HepG2 (cell line): ENCODE measurements around the gene CACNA1D. TPM values are rescaled to one million over a fixed set of nuclear protein-coding genes. Genes with fewer than 3 reads are reported as not detected.

ENCODE experiments used
- ATM ChIP-seq: fragments of 450-650 bp; IDR thresholded peaks from 2 replicates; pipeline ENCODE4 v1.7.1; 2017; ENCODE audit warnings: mild to moderate bottlenecking, borderline replicate concordance
- DPF2 ChIP-seq: sonication (generic); formaldehyde crosslinking; IDR thresholded peaks from 2 replicates; pipeline ENCODE4 v1.4.0; 2020; ENCODE audit warnings: mild to moderate bottlenecking, low read depth, missing genetic modification reagents, borderline replicate concordance
- FOXA3 ChIP-seq: IDR thresholded peaks from 2 replicates; pipeline ENCODE4 v1.6.1; 2016; ENCODE audit warnings: missing genetic modification reagents, missing compliant biosample characterization
- HHEX ChIP-seq: IDR thresholded peaks from 2 replicates; pipeline ENCODE4 v1.6.1; 2016; ENCODE audit warnings: control low read depth
- JDP2 ChIP-seq: sonication (generic); formaldehyde crosslinking; IDR thresholded peaks from 2 replicates; pipeline ENCODE4 v1.8.1; 2022; ENCODE audit warnings: missing genetic modification reagents, borderline replicate concordance
- KLF16 ChIP-seq, 2 experiments: sonication (generic) in 1 of 2; formaldehyde crosslinking in 1 of 2; IDR thresholded peaks; 2 replicates each; pipeline versions ENCODE4 v1.6.1 to v1.8.0; 2016 to 2023; ENCODE audit warnings: missing genetic modification reagents in 2 of 2, missing compliant biosample characterization in 1 of 2
- MEF2D ChIP-seq: sonication (generic); formaldehyde crosslinking; IDR thresholded peaks from 2 replicates; pipeline ENCODE4 v1.5.1; 2020; ENCODE audit warnings: mild to moderate bottlenecking, missing genetic modification reagents
- NFKBIZ ChIP-seq: IDR thresholded peaks from 2 replicates; pipeline ENCODE4 v1.6.1; 2018; ENCODE audit warnings: missing genetic modification reagents, missing compliant biosample characterization
- NFYB ChIP-seq: sonication (generic); formaldehyde crosslinking; IDR thresholded peaks from 2 replicates; pipeline ENCODE4 v1.4.0; 2020; ENCODE audit warnings: missing genetic modification reagents
- POLR2AphosphoS2 ChIP-seq: IDR thresholded peaks from 2 replicates; pipeline ENCODE4 v1.6.1; 2011; ENCODE audit warnings: low read depth, low read length, improper control_type of control experiment
- polyA plus RNA-seq, 8 experiments: library from polyadenylated mRNA; depleted of rRNA in 3 of 8; stranded (reverse) in 7 of 8; unstranded in 1 of 8; fragments of >200 nt; fragmentation: Illumina TruSeq in 4 of 8; extraction: Trizol in 4 of 8; gene quantifications; 2 replicates each; pipeline versions ENCODE4 v1.2.1 to v1.2.3, GENCODE V29; 2011 to 2016; ENCODE audit warnings: low read depth in 4 of 8, missing spikeins in 1 of 8, mixed read lengths in 1 of 8; ENCODE audit not compliant: insufficient read depth in 1 of 8
- total RNA-seq, 5 experiments: library from RNA; depleted of rRNA; stranded (reverse); fragments of >200 nt; fragmentation: Illumina TruSeq; extraction: Trizol; gene quantifications; 2 replicates each; pipeline ENCODE4 v1.2.3, GENCODE V29; 2016; ENCODE audit warnings: low read depth in 1 of 5
- TF ChIP-seq, protein P1 (sequence below): sonication (generic); formaldehyde crosslinking; IDR thresholded peaks from one replicate; pipeline ENCODE4 v1.5.1; 2020; ENCODE audit warnings: mild to moderate bottlenecking, missing genetic modification reagents; ENCODE audit errors: not compliant biosample characterization
- TF ChIP-seq, protein P2 (sequence below): sonication (generic); formaldehyde crosslinking; IDR thresholded peaks from 2 replicates; pipeline ENCODE4 v1.4.0; 2020; ENCODE audit warnings: missing genetic modification reagents
- TF ChIP-seq, protein P3 (sequence below): sonication (generic); formaldehyde crosslinking; IDR thresholded peaks from 2 replicates; pipeline ENCODE4 v1.4.0; 2020; ENCODE audit warnings: missing genetic modification reagents, mild to moderate bottlenecking, borderline replicate concordance
- TF ChIP-seq, protein P4 (sequence below): sonication (generic); formaldehyde crosslinking; IDR thresholded peaks from 2 replicates; pipeline ENCODE4 v1.8.0; 2023; ENCODE audit warnings: mild to moderate bottlenecking, missing genetic modification reagents

The CACNA1D gene
- total and polyA plus RNA-seq, 2 of the 13 experiments (the other 11 are each of a cell fraction or from before 2014, with no cell fraction given), result 0.26 to 0.38 TPM

DNA sequence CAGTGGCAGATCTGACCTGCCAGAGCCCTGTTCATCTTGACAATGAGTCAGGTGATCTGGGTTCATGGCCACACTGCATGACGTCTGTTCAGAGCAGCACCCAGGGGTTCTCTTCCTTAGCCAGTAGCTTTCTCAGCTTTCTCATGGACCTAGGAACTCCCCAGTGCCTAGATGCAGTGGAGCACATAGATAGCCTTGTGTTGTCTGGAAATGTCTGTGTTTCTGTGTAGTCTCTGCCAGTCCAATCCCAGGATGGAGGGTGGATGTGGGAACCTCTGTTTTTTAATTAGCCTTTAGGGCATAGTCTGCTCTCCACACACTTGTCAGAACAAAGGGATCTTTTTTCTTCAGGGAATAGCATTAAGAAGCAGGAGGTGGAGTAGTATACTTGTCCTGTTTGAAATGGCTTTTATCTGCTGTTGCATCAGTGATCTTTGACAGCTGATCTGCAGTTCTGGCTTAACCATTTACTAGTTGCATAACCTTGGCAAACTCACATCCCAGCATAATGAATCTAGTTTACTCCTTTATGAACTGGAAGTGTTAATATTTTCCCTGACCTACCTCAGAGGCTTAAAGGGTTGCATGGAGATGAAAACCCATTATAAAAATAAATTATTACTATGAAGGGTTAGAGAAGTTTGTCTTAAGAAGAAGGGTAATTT lies 16.1 kb upstream of the CACNA1D start (continued):
- TF ChIP-seq DPF2 (peak; percentile 80), HHEX (peak; percentile 78), KLF16 (CRISPR knock-in tag; IDR thresholded peaks at IDR 0.05) (peak in 1 of 2 experiments; percentile 92; a peak in 2 of 4 replicates), POLR2AphosphoS2 (no peak), JDP2 (no peak), ATM (peak; percentile 93; the same call in 1 of the 2 replicates), MEF2D (CRISPR knock-in tag) (peak; percentile 79; the same call in 1 of the 2 replicates), NFKBIZ (CRISPR knock-in tag) (no peak; the same call in 1 of the 2 replicates), NFYB (CRISPR knock-in tag) (no peak), FOXA3 (CRISPR knock-in tag) (peak; percentile 91)
- TF ChIP-seq, protein P1, sequence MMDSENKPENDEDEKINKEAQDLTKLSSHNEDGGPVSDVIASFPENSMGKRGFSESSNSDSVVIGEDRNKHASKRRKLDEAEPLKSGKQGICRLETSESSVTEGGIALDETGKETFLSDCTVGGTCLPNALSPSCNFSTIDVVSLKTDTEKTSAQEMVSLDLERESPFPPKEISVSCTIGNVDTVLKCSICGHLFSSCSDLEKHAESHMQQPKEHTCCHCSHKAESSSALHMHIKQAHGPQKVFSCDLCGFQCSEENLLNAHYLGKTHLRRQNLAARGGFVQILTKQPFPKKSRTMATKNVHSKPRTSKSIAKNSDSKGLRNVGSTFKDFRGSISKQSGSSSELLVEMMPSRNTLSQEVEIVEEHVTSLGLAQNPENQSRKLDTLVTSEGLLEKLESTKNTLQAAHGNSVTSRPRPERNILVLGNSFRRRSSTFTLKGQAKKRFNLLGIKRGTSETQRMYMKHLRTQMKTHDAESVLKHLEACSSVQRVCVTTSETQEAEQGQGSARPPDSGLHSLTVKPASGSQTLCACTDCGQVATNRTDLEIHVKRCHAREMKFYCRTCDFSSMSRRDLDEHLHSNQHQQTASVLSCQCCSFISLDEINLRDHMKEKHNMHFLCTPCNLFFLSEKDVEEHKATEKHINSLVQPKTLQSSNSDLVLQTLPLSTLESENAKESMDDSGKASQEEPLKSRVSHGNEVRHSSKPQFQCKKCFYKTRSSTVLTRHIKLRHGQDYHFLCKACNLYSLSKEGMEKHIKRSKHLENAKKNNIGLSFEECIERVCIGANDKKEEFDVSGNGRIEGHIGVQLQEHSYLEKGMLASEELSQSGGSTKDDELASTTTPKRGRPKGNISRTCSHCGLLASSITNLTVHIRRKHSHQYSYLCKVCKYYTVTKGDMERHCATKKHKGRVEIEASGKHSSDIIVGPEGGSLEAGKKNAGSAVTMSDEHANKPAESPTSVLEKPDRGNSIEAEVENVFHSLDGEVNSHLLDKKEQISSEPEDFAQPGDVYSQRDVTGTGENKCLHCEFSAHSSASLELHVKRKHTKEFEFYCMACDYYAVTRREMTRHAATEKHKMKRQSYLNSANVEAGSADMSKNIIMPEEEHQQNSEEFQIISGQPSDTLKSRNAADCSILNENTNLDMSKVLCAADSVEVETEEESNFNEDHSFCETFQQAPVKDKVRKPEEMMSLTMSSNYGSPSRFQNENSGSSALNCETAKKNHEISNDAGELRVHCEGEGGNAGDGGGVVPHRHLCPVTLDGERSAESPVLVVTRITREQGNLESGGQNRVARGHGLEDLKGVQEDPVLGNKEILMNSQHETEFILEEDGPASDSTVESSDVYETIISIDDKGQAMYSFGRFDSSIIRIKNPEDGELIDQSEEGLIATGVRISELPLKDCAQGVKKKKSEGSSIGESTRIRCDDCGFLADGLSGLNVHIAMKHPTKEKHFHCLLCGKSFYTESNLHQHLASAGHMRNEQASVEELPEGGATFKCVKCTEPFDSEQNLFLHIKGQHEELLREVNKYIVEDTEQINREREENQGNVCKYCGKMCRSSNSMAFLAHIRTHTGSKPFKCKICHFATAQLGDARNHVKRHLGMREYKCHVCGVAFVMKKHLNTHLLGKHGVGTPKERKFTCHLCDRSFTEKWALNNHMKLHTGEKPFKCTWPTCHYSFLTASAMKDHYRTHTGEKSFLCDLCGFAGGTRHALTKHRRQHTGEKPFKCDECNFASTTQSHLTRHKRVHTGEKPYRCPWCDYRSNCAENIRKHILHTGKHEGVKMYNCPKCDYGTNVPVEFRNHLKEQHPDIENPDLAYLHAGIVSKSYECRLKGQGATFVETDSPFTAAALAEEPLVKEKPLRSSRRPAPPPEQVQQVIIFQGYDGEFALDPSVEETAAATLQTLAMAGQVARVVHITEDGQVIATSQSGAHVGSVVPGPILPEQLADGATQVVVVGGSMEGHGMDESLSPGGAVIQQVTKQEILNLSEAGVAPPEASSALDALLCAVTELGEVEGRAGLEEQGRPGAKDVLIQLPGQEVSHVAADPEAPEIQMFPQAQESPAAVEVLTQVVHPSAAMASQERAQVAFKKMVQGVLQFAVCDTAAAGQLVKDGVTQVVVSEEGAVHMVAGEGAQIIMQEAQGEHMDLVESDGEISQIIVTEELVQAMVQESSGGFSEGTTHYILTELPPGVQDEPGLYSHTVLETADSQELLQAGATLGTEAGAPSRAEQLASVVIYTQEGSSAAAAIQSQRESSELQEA (CRISPR knock-in tag), result no peak
- TF ChIP-seq, protein P2, sequence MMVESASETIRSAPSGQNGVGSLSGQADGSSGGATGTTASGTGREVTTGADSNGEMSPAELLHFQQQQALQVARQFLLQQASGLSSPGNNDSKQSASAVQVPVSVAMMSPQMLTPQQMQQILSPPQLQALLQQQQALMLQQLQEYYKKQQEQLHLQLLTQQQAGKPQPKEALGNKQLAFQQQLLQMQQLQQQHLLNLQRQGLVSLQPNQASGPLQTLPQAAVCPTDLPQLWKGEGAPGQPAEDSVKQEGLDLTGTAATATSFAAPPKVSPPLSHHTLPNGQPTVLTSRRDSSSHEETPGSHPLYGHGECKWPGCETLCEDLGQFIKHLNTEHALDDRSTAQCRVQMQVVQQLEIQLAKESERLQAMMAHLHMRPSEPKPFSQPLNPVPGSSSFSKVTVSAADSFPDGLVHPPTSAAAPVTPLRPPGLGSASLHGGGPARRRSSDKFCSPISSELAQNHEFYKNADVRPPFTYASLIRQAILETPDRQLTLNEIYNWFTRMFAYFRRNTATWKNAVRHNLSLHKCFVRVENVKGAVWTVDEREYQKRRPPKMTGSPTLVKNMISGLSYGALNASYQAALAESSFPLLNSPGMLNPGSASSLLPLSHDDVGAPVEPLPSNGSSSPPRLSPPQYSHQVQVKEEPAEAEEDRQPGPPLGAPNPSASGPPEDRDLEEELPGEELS, result peak; percentile 98
- TF ChIP-seq, protein P3, sequence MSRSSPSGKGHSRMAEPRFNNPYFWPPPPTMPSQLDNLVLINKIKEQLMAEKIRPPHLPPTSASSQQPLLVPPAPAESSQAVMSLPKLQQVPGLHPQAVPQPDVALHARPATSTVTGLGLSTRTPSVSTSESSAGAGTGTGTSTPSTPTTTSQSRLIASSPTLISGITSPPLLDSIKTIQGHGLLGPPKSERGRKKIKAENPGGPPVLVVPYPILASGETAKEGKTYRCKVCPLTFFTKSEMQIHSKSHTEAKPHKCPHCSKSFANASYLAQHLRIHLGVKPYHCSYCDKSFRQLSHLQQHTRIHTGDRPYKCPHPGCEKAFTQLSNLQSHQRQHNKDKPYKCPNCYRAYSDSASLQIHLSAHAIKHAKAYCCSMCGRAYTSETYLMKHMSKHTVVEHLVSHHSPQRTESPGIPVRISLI (CRISPR knock-in tag), result peak; percentile 68; the same call in 1 of the 2 replicates
- TF ChIP-seq, protein P4, sequence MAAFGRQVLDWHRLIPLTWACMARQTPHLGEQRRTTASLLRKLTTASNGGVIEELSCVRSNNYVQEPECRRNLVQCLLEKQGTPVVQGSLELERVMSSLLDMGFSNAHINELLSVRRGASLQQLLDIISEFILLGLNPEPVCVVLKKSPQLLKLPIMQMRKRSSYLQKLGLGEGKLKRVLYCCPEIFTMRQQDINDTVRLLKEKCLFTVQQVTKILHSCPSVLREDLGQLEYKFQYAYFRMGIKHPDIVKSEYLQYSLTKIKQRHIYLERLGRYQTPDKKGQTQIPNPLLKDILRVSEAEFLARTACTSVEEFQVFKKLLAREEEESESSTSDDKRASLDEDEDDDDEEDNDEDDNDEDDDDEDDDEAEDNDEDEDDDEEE (CRISPR knock-in tag), result no peak
